K562 (cell line): ENCODE data around the gene CTCFL. TPM values are rescaled to one million over a fixed set of nuclear protein-coding genes. Genes with fewer than 3 reads are reported as not detected.

ENCODE experiments used
- ATAC-seq: fragments of 200-7000 bp; cut with Tn5 transposase; 3 replicates; pipeline ENCODE4 v1.9.1; 2020; ENCODE audit warnings: moderate library complexity
- BruUV-seq: library from RNA; stranded (reverse); fragments of 400-500 nt; replicated peaks from 2 replicates; lab custom pipeline; 2021; lab: Mats Ljungman, UMichigan
- CTCF ChIA-PET: fragments of 300-600 bp; formaldehyde crosslinking; extraction: SDS; loops from one replicate; lab custom pipeline; 2021; ENCODE audit warnings: low intra/inter-chr PET ratio; lab: Yijun Ruan, JAX
- POLR2A ChIA-PET: fragments of 300-600, 350-650 bp; sonication (Branson Sonifier 250); formaldehyde crosslinking; extraction: SDS; loops from one replicate; lab custom pipeline; 2021; ENCODE audit warnings: antibody characterized with exemption, inconsistent platforms; lab: Yijun Ruan, JAX
- DNase-seq, 4 experiments: peaks; one replicate each; pipeline versions ENCODE4 v3.0.0 to v3.0.0-alpha.2; 2011 to 2018; ENCODE audit warnings: low spot score in 3 of 4, mixed read lengths in 3 of 4; ENCODE audit errors: extremely low read depth in 1 of 4
- FAIRE-seq: peaks from 2 replicates; lab custom pipeline; 2011; peaks lifted over from hg19 to GRCh38; lab: Jason Lieb, UNC
- H2AFZ ChIP-seq: 2 replicates; pipeline ENCODE4 v1.6.0; 2011; ENCODE audit warnings: low read depth, low read length, control low read depth, inconsistent platforms
- H3K27ac ChIP-seq: fragments of 200-600 bp; 3 replicates; pipeline ENCODE4 v1.8.0; 2011; ENCODE audit warnings: low read depth, mild to moderate bottlenecking, control low read depth, inconsistent platforms, low read length, moderate library complexity, mixed read lengths; ENCODE audit errors: extremely low read depth
- H3K27me3 ChIP-seq, 2 experiments: fragments of 300-600 bp in 1 of 2; 2 replicates in 1 of 2; 3 replicates in 1 of 2; pipeline versions ENCODE4 v1.6.0 to v1.8.0; 2011; ENCODE audit warnings: inconsistent platforms in 2 of 2, low read length in 2 of 2, mild to moderate bottlenecking in 1 of 2, mixed read lengths in 1 of 2, moderate library complexity in 1 of 2; ENCODE audit not compliant: control insufficient read depth in 2 of 2, insufficient read depth in 2 of 2
- H3K36me3 ChIP-seq: fragments of 300-600 bp; 3 replicates; pipeline ENCODE4 v1.8.0; 2011; ENCODE audit warnings: mild to moderate bottlenecking, low read length, inconsistent platforms; ENCODE audit not compliant: control insufficient read depth, insufficient read depth
- H3K4me1 ChIP-seq, 2 experiments: fragments of 200-600 bp in 1 of 2; replicated peaks in 1 of 2; 2 replicates in 1 of 2; 3 replicates in 1 of 2; pipeline versions ENCODE4 v1.5.1 to v1.8.0; 2011; ENCODE audit warnings: inconsistent platforms in 2 of 2, low read length in 2 of 2, mild to moderate bottlenecking in 1 of 2, mixed read lengths in 1 of 2, moderate library complexity in 1 of 2; ENCODE audit not compliant: control insufficient read depth in 2 of 2, insufficient read depth in 2 of 2
- H3K4me2 ChIP-seq: 2 replicates; pipeline ENCODE4 v1.6.1; 2011; ENCODE audit warnings: low read length, control low read depth, inconsistent platforms, mixed read lengths; ENCODE audit not compliant: insufficient read depth
- H3K4me3 ChIP-seq: fragments of 200-600 bp; sonication (generic), shearing (Covaris generic); 2 replicates; pipeline ENCODE4 v1.5.1; 2016; ENCODE audit warnings: control low read depth, inconsistent platforms
- H3K79me2 ChIP-seq: fragments of 200-600 bp; 3 replicates; pipeline ENCODE4 v1.8.0; 2011; ENCODE audit warnings: low read length, inconsistent platforms; ENCODE audit not compliant: control insufficient read depth, insufficient read depth
- H3K9ac ChIP-seq, 2 experiments: 2 replicates each; pipeline versions ENCODE4 v1.6.0 to v1.6.1; 2011; ENCODE audit warnings: low read depth in 2 of 2, low read length in 2 of 2, control low read depth in 1 of 2, inconsistent platforms in 1 of 2, mild to moderate bottlenecking in 1 of 2, mixed read lengths in 1 of 2; ENCODE audit not compliant: insufficient read depth in 1 of 2
- H3K9me1 ChIP-seq: one replicate; pipeline ENCODE4 v1.6.0; 2011; ENCODE audit warnings: inconsistent platforms, mild to moderate bottlenecking, low read length, moderate library complexity; ENCODE audit not compliant: control insufficient read depth, insufficient read depth
- H3K9me3 ChIP-seq: replicated peaks from 2 replicates; pipeline ENCODE4 v1.5.1; 2011; ENCODE audit warnings: low read depth, low read length, inconsistent platforms; ENCODE audit not compliant: control insufficient read depth, insufficient read depth
- H4K20me1 ChIP-seq: replicated peaks from 2 replicates; pipeline ENCODE4 v1.6.1; 2011; ENCODE audit warnings: low read length, inconsistent platforms, mixed read lengths; ENCODE audit not compliant: control insufficient read depth, insufficient read depth
- E2F4 ChIP-seq: sonication (generic); formaldehyde crosslinking; IDR thresholded peaks from 2 replicates; pipeline ENCODE4 v1.8.0; 2022; ENCODE audit warnings: mild to moderate bottlenecking, low read depth, missing genetic modification reagents
- ZBTB11 ChIP-seq, 3 experiments: fragments of 200-800 bp in 1 of 3; fragments of 250-450 bp in 1 of 3; fragments of 450-650 bp in 1 of 3; sonication (Bioruptor Pico) in 1 of 3; sonication (Bioruptor generic) in 1 of 3; formaldehyde crosslinking in 1 of 3; IDR thresholded peaks; 2 replicates each; pipeline versions ENCODE4 v1.6.1 to v1.8.0; 2016 to 2022; ENCODE audit warnings: mild to moderate bottlenecking in 2 of 3, missing genetic modification characterization in 2 of 3, missing compliant biosample characterization in 1 of 3, moderate library complexity in 1 of 3
- WGBS: fragments of 100-300 bp; shearing (Covaris generic); methylation state at CpG from one replicate; pipeline ENCODE4 v1.1.6; 2016; ENCODE audit warnings: low coverage, mixed read lengths; ENCODE audit not compliant: insufficient coverage; ENCODE audit errors: missing lambda C conversion rate; 5-methylcytosine and 5-hydroxymethylcytosine counted together
- in situ Hi-C: fragments of 300-500 bp; cut with MboI; formaldehyde crosslinking; loops from 4 replicates; pipeline ENCODE4 v1.15.0; 2018; ENCODE audit warnings: inconsistent platforms, mixed read lengths
- intact Hi-C: fragments of 100-400 bp; cut with micrococcal nuclease; formaldehyde crosslinking; loops from 2 replicates; pipeline ENCODE4 v1.14.2; 2022
- polyA plus RNA-seq, 8 experiments: library from polyadenylated mRNA; depleted of rRNA in 4 of 8; stranded (reverse) in 5 of 8; unstranded in 3 of 8; fragments of >200 nt; fragmentation: Nextera tagmentation in 2 of 8; fragmentation: Illumina TruSeq in 1 of 8; extraction: Ambion mirVana in 2 of 8; extraction: Trizol in 1 of 8; gene quantifications; 2 replicates each; pipeline versions ENCODE4 v1.2.1 to v1.2.3, GENCODE V29; 2011 to 2014; ENCODE audit warnings: inconsistent platforms in 1 of 8, missing spikeins in 1 of 8
- total RNA-seq, 7 experiments: library from RNA; depleted of rRNA in 6 of 7; stranded (reverse); fragments of >200 nt in 6 of 7; fragmentation: Illumina TruSeq in 2 of 7; extraction: Trizol in 2 of 7; gene quantifications; 2 replicates each; pipeline versions ENCODE4 v1.2.1 to v1.2.3, GENCODE V29; 2011 to 2021; ENCODE audit warnings: low replicate concordance in 1 of 7

The CTCFL gene
- total and polyA plus RNA-seq, 9 of the 15 experiments (the other 6 are each of a cell fraction or from before 2014, with no cell fraction given), result 42.4 to 188 (median 111) TPM

- no peaks in the 10 kb centered on the region for H3K9me1 ChIP-seq
- no peaks in the 10 kb centered on the region for H4K20me1 ChIP-seq
- BruUV-seq, result no TSS peak
- TF ChIP-seq E2F4 (CRISPR knock-in tag) (no peak), ZBTB11 (CRISPR knock-in tag; IDR thresholded peaks at IDR 0.05) (0 out of 6 replicates have a peak, but pooled peaks of 1 of the 3 experiments have one; percentile 18)
- H3K36me3 ChIP-seq, result no peaks in the 10 kb centered on the region
- H3K4me3 ChIP-seq, result no peak overlapping the region
- peaks cover 28 to 29% of the 10 kb centered on the region in 2 experiments for H3K4me1 ChIP-seq
- DNase-seq (no peak), ATAC-seq (no peak), FAIRE-seq (no peak)
- no peak overlapping the region for H3K4me2 ChIP-seq
- H3K9me3 ChIP-seq, result no peaks in the 10 kb centered on the region
- H2AFZ ChIP-seq, result no peak overlapping the region
- POLR2A ChIA-PET, result no interaction called here
- no peaks in the 10 kb centered on the region for H3K79me2 ChIP-seq
- intact Hi-C loops (no loop called here), in situ Hi-C loops (no loop called here)
- 60% methylated on average over 12 of the region's 12 CpGs for WGBS
- H3K27ac ChIP-seq, result no peak overlapping the region
- H3K9ac ChIP-seq, result no peak overlapping the region
- 0 out of 5 replicates have a peak, but pooled peaks cover 0 to 7% of the 10 kb centered on the region in 2 experiments for H3K27me3 ChIP-seq
- CTCF ChIA-PET, result no interaction called here
Observed at GRCh38 chr20:57563522-57563921, 38.6 kb upstream of the CTCFL start.
